ENCODE data around the gene ABCC3.

ABCC3 gene, protein sequence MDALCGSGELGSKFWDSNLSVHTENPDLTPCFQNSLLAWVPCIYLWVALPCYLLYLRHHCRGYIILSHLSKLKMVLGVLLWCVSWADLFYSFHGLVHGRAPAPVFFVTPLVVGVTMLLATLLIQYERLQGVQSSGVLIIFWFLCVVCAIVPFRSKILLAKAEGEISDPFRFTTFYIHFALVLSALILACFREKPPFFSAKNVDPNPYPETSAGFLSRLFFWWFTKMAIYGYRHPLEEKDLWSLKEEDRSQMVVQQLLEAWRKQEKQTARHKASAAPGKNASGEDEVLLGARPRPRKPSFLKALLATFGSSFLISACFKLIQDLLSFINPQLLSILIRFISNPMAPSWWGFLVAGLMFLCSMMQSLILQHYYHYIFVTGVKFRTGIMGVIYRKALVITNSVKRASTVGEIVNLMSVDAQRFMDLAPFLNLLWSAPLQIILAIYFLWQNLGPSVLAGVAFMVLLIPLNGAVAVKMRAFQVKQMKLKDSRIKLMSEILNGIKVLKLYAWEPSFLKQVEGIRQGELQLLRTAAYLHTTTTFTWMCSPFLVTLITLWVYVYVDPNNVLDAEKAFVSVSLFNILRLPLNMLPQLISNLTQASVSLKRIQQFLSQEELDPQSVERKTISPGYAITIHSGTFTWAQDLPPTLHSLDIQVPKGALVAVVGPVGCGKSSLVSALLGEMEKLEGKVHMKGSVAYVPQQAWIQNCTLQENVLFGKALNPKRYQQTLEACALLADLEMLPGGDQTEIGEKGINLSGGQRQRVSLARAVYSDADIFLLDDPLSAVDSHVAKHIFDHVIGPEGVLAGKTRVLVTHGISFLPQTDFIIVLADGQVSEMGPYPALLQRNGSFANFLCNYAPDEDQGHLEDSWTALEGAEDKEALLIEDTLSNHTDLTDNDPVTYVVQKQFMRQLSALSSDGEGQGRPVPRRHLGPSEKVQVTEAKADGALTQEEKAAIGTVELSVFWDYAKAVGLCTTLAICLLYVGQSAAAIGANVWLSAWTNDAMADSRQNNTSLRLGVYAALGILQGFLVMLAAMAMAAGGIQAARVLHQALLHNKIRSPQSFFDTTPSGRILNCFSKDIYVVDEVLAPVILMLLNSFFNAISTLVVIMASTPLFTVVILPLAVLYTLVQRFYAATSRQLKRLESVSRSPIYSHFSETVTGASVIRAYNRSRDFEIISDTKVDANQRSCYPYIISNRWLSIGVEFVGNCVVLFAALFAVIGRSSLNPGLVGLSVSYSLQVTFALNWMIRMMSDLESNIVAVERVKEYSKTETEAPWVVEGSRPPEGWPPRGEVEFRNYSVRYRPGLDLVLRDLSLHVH (N-terminal part only)

DNA sequence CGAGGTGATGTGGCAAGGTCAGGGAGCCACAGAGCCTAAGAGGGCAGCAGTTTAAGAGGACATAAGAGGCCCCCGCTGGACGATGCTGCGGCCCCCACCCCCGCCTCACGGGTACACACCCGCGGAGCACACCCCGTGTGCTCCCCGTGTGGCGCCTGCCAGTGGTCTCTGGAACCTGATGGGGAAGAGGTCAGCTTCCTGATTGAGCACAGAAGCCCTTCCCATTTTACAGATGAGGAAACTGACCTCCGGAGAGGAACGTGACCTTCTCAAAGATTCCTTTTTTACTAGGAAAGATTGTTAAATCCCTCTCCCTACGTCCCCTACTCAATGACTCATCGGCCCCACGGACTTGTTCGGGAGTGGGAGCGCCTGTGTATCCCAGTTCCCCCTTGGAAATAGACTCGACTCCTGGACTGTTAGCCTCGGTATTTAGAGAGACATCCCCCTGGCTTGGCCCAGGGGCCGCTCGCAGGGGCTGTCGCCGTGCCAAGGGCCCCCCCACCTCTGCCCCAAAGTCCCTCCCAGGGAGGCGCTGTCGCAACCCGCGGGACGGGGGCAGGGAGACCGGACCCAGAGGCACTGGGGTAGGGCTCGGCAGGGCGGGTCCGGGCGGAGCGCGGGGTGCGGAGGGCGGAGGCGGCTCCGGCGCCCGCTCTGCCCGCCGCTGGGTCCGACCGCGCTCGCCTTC is at the start of gene ABCC3:
TSS of gene ABCC3 (plus strand) at position 658 of the 691 bp plus-strand sequence. CDS start 56 bp downstream, outside the sequence.
- H3K36me3 Mint-ChIP-seq = no peaks in the 10 kb centered on the region
- H3K4me3 Mint-ChIP-seq = no peak within 1 kb of the TSS
- H3K9me3 Mint-ChIP-seq = no peaks in the 10 kb centered on the region
- H3K27me3 Mint-ChIP-seq = peaks cover 48% of the 10 kb centered on the region
- no peak within 1 kb of the TSS for H3K27ac Mint-ChIP-seq
- no peaks in the 10 kb centered on the region for H3K4me1 Mint-ChIP-seq

DNA sequence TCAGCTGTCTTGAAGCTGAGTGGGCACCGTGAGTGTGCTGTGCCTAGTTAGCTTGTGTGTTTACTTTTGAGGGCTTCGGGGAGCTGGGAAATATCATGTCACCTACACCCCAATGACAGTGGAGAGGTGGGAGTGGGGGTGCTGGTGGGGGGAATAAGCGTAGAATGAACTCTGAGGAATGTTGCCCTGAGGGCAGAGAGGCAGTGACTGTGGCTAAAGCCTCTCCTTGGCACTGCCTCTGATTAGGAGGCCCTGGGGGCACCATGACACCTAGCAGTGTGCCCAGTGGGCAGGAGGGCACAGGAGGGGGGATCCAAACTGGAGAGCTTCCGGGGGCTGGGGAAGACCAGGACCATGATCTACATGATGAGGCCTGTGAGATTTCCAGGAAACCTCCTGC is 49.3 kb upstream of the ABCC3 start:
- no peak overlapping the region for H3K27ac Mint-ChIP-seq
- H3K9me3 Mint-ChIP-seq = no peaks in the 10 kb centered on the region
- H3K27me3 Mint-ChIP-seq = no peaks in the 10 kb centered on the region
- no peaks in the 10 kb centered on the region for H3K36me3 Mint-ChIP-seq
- no peak overlapping the region for H3K4me3 Mint-ChIP-seq
- no peaks in the 10 kb centered on the region for H3K4me1 Mint-ChIP-seq

DNA sequence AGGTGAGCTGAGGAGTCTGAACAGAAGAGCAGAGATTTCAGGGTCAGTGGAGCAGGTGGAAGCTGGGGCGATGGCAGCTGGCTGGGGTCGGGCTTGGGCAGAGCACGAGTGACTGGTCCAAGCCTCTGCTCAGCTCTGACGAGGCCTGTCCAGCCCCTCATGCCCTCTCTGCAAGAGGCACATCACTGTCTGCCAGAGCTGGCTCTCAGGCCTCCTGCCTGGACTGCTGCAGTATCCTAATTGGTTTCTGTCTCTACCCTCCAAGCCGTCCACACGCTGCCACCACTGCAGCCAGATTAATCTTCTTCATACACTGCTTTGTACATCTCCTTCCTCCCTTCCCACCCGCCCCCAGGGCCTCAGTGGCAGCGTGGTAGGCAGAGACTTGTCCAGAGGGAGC is 48.8 kb upstream of the ABCC3 start:
- Mint-ChIP-seq H3K4me3 (no peak overlapping the region), H3K36me3 (no peaks in the 10 kb centered on the region), H3K27me3 (no peaks in the 10 kb centered on the region), H3K4me1 (no peaks in the 10 kb centered on the region), H3K9me3 (no peaks in the 10 kb centered on the region), H3K27ac (no peak overlapping the region)

DNA sequence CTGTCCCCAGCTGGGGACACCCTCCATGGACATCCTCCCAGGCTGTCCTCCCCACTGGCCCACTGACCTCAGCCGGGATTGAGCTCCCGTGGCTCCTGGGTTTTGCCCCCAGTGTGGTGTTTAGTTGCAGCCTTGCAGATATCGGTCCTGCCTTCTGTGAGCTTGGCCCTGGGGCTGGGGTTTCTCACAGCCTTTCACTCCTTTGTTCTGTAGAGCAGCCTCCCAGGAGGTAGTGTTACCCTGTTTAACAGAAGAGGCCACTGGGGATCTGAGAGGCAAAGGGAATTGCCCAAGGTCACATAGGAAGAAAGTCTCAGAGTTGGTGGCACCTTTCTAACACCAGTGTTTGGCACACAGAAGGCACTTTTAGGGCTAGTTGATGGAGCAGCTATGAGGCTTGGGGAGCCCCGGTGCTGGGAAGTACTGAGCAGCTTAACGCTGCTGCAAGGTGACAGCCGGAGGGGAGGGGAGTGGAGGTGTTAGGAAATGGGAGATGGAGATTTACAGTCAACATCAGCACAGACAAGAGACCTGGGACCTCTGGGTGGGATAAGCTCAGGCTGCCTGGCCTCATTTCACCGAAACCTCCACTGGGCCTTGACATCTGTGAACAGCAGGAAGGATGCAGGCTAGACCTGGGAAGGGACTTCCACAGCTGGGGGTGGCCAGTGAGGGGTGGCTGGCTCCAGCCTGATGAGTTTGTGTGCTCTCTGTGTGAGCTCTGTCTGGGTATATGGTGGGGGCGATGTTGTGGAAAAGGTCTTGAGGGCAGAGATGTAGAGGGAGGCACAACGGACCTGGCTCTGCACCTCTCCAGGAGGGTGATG is 48.0 kb upstream of the ABCC3 start:
- Mint-ChIP-seq H3K36me3 (no peaks in the 10 kb centered on the region), H3K27me3 (no peaks in the 10 kb centered on the region), H3K27ac (peak overlapping the region; percentile 75), H3K9me3 (no peaks in the 10 kb centered on the region), H3K4me1 (no peaks in the 10 kb centered on the region), H3K4me3 (no peak overlapping the region)

DNA sequence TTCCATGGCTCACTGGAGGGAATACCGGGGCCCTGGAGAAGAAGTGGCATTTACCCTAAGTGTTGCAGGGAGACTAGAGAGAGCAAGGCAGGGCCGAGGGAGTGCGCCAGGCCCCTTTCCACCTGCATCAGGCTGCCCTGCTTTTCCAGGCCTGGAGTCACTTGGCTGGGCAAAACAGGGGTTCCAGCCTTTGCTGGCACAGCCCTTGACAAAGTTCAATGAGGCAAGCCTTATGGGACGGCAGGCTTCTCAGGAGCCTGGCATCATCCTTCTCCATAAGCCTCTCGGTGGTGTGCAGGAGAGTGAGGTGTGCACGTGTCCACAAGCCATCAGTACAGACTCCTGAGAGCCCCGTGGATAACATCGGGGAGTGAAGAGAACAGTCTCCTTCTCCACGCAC is 47.1 kb upstream of the ABCC3 start:
- Mint-ChIP-seq H3K27me3 (no peaks in the 10 kb centered on the region), H3K4me3 (no peak overlapping the region), H3K27ac (no peak overlapping the region), H3K4me1 (no peaks in the 10 kb centered on the region), H3K36me3 (no peaks in the 10 kb centered on the region), H3K9me3 (no peaks in the 10 kb centered on the region)

DNA sequence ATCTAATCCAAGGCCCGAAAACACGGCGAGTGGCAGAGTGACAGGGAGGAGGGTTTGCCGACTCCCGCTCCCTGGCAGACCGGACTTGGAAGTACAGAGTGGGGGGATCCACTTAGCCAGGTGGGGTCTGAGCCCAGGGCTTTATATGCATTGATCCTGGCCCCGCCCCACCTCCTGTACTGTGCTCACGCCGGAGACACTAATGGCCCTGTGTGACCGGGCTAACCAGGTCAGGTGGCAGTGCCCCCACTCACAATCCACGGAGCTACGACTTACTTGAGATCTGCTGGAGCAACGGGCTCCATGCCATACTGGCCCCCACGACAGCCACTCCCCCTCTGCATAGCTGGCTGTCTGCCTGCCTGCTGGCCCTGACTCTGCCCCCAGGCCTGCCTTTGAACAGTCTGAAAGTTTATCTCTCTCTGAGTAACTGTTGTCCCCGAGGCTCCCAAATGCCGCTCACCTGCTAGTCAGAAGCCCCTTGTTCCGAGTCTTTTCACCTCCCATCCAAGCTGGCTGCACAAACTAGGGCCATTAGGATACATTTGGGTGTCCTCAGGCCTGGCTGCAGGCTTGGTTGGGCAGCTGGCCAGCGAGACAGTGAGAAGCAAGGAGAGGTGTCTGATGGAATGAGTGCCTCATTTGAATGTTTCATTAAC is 46.2 kb upstream of the ABCC3 start:
- Mint-ChIP-seq H3K27me3 (no peaks in the 10 kb centered on the region), H3K9me3 (no peaks in the 10 kb centered on the region), H3K4me1 (no peaks in the 10 kb centered on the region), H3K27ac (no peak overlapping the region), H3K4me3 (no peak overlapping the region), H3K36me3 (no peaks in the 10 kb centered on the region)

DNA sequence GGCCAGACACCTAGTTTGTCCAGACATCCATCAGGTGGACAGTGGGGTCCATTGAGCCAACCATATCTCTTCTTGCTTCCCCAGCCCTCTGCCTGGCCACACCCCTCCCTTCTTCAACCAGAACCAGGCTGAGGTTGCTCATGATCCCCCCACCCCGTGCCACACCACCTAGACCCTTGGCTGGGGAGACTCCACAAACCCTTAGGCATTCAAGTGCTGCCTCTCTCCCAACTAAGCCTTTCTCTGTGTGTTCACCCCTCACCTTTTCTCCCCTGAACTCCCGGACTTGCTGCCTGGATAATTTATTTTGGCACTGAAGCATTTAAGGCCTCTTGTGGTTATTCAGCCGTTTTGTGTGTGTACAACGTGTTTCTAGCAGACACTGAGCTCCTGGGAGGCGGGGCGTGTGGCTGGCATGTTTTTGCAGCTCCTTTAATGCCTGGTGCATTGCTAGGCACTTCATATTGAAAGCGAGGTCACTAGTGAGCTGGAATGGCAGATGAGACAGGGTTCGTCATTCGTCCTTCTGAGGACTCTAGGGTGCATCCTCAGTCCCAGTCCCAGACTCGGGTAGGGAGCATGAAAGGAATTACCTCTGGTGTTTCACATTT is 45.5 kb upstream of the ABCC3 start:
- Mint-ChIP-seq H3K9me3 (no peaks in the 10 kb centered on the region), H3K4me3 (no peak overlapping the region), H3K36me3 (no peaks in the 10 kb centered on the region), H3K27ac (no peak overlapping the region), H3K4me1 (no peaks in the 10 kb centered on the region), H3K27me3 (no peaks in the 10 kb centered on the region)

DNA sequence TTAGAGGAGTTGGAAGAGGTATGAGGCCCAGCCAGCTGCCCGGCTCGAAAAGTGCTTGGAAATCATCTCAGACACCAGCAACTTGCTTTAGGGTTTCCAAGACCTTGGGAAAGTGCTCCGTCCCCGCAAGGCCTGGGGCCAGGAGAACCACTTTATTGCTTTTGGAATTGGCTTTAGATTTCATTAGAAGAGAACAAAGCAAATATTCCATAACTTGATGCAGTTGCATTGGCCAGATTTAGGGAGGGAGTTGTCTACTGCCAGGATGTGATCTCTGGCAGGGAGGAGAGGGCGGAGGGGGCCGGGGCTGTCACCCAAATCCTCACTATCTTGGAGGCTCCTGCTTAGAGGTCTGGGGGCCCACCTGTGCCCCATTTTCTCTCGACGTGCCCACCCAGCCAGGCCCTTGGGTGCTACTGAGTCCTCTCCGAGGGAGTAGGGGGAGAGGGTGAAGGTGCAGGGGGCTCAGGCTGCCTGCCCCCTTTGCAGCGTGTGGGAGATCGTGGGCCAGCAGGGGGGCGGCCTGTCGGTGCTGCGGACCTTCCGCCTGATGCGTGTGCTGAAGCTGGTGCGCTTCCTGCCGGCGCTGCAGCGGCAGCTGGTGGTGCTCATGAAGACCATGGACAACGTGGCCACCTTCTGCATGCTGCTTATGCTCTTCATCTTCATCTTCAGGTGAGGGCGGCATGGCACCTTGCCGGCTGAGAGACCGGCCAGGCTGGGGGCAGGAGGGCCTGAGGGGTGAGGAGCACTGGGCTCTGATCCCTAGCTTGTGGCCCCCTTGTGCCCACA is 43.5 kb upstream of the ABCC3 start:
- Mint-ChIP-seq H3K4me3 (no peak overlapping the region), H3K4me1 (no peaks in the 10 kb centered on the region), H3K27me3 (no peaks in the 10 kb centered on the region), H3K27ac (no peak overlapping the region), H3K9me3 (no peaks in the 10 kb centered on the region), H3K36me3 (no peaks in the 10 kb centered on the region)

DNA sequence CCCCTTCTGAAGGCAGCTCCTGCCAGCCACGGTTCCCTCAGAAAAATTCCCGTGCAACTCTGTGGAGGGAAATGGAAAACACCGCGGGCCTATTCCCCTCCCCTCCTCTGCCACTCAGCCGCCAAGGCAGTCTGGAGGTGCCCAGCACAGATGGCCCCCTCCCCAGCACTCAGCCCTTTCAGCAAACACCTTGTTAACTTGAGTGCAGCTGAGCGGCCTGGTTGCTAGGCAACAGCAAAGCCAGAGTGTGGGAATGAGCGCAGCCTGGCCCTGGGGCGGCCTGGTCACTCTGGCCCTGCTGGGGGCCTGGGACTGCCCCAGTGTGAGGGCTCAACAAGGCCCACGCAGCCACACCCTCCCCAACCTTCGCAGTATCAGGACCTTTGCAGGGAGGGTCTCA is 41.4 kb upstream of the ABCC3 start:
- no peaks in the 10 kb centered on the region for H3K9me3 Mint-ChIP-seq
- no peaks in the 10 kb centered on the region for H3K4me1 Mint-ChIP-seq
- H3K27ac Mint-ChIP-seq = no peak overlapping the region
- H3K36me3 Mint-ChIP-seq = no peaks in the 10 kb centered on the region
- no peaks in the 10 kb centered on the region for H3K27me3 Mint-ChIP-seq
- H3K4me3 Mint-ChIP-seq = no peak overlapping the region

DNA sequence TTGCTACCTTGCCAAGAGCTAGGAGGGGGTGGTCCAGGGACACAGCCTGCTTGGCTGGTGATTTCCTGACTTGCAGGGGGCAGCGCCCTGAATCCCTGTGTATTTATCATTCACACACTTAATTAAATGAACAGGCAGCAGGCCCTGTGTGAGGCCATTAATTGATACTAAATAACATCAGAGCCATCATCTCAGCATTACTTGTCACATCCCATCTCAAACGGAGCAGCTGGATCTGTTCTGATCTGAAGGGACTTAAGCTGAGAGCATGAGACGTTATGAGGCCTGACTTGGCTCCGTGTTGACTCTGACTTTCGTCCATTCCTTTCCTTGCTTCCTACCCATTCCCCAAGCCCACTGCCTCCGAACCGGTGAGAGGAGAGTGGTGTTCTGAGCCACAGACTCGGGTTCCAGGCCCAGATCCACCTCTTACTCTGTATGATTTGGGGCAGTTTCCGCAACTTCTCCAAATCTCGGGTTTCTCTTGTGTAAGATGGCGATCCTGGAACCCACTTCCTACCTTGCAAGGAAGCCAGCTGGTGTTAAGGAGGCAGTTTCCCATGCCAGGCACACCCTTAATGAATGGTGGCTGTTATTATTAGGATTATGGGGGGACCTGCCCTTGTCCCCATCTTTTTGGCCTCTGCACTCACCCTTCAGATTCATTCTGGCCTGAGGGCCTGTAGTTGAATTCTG is 40.4 kb upstream of the ABCC3 start:
- Mint-ChIP-seq H3K36me3 (no peaks in the 10 kb centered on the region), H3K27me3 (no peaks in the 10 kb centered on the region), H3K9me3 (no peaks in the 10 kb centered on the region), H3K27ac (no peak overlapping the region), H3K4me1 (no peaks in the 10 kb centered on the region), H3K4me3 (no peak overlapping the region)

DNA sequence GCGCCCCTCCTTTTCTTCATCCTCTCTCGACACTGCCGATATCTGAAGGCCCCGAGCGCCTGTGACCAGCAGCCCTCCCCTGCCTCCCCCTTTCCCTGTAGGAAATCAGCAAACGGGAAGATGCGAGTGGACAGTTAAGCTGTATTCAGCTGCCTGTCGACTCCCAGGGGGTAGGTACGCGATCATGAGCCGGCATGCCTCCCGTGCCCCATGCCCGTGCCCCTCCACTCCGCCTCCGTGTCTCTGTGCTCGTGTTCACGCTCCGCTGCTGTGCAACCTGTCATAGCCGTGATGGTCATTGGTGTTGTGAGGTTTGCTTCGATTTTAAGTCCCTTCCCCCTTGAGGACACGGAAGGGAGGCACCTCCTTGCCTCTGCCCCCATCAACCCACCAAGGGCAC is 39.8 kb upstream of the ABCC3 start:
- Mint-ChIP-seq H3K4me3 (no peak overlapping the region), H3K27me3 (no peaks in the 10 kb centered on the region), H3K27ac (no peak overlapping the region), H3K9me3 (no peaks in the 10 kb centered on the region), H3K36me3 (no peaks in the 10 kb centered on the region), H3K4me1 (no peaks in the 10 kb centered on the region)

DNA sequence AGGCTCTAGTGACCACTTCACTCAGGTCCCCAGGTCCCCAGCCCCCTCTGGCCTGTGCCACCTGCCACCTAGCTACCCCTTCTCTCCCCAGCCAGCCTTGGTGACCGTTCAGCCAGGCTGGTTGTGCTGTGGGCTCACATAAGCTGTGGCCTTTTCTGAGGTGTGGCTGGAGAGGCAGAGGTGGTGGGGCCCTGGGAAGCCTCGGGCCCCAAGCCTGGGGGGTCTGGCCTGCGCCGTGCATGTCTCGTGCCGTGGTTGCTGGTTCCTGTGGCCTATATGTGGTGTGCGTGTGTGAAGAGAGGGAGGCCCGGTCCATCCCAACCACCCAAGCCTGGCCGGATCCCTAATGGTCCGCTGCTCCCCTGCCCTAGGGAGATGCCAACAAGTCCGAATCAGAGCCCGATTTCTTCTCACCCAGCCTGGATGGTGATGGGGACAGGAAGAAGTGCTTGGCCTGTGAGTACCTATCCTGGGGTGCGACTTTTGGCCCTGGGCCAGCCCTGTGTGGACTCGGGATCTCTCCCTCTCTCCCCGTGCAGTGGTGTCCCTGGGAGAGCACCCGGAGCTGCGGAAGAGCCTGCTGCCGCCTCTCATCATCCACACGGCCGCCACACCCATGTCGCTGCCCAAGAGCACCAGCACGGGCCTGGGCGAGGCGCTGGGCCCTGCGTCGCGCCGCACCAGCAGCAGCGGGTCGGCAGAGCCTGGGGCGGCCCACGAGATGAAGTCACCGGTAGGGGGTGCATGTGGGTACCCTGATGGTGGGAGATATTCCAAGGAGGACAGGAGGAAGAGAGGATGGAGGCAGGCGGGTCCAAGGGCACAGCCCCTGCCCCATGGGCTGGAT is 38.3 kb upstream of the ABCC3 start:
- no peaks in the 10 kb centered on the region for H3K9me3 Mint-ChIP-seq
- H3K27ac Mint-ChIP-seq = no peak overlapping the region
- H3K27me3 Mint-ChIP-seq = peaks cover 2% of the 10 kb centered on the region
- no peaks in the 10 kb centered on the region for H3K4me1 Mint-ChIP-seq
- H3K4me3 Mint-ChIP-seq = no peak overlapping the region
- no peaks in the 10 kb centered on the region for H3K36me3 Mint-ChIP-seq

Measured in activated naive CD4-positive, alpha-beta T cell treated with anti-CD3 and anti-CD28 coated beads, Interleukin-2, amount 50 U/mL, for 24 hours (primary cell).